ENCODE data around the gene CLGN. TPM values are rescaled to one million over a fixed set of nuclear protein-coding genes. Genes with fewer than 3 reads are reported as not detected.

CLGN gene
- total RNA-seq, 1 experiment from 2014 or later = 2.9 TPM

DNA sequence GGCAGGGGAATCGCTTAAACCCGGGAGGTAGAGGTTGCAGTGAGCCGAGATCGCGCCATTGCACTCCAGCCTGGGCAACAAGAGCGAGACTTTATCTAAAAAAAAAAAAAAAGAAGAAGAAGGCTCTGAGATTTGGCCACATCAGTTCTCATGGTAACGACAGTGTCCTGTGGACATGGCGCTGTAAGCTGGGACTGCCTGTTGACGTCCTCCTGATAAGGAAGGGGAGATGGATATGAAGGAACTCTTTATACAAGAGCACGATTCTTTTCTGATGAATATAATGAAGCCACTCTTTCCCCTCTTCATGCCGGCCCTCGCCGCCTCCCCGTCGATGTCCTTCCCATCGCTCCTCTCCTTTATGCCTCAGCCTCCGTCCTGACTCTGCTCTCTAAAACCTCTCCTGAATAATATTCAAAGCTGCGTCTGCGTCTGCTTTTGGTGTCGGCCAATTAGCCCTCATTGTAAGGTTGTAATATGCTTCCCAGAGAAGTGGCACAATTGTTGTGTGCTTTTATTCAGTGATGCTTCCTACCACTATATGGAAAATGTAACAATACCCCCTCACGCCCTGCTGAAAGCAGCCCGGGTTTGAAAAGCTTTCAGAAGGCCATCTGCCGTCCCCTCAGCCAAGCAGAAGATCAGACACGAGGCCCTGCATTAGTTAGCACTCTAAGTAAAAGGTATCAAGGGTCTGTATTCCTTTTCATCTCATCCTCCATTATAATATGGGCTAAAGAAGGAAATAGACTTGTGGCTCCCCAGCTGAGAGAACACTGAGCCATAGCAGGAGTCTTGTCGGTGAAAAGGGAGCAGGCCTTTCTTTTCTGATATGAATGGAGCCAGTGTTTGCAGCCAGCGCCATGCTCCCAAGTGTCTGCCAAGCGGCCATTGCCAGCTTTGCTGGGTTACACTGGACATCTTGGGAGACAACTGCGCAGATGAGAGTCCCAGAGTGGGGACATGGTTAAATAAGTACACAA is 76.1 kb downstream of the CLGN start:
- no peaks in the 10 kb centered on the region for H3K9me3 ChIP-seq (ENCODE audit: control insufficient read depth, low read depth, low read length)
- H2AFZ ChIP-seq (ENCODE audit: low read length) = no peak overlapping the region
- H4K5ac ChIP-seq (ENCODE audit: insufficient read length, low read depth, low read length) = no peak overlapping the region
- H3K18ac ChIP-seq (ENCODE audit: insufficient read length, low read depth, low read length) = no peak overlapping the region
- H2BK12ac ChIP-seq (ENCODE audit: insufficient read length, low read depth, low read length) = no peak overlapping the region
- Mint-ChIP-seq H3K9me3 (no peaks in the 10 kb centered on the region), H3K4me1 (peaks cover 25 to 31% of the 10 kb centered on the region in 2 experiments), H3K4me3 (no peak overlapping the region), H3K36me3 (ENCODE audit: insufficient read depth in 1 of 3, low read depth in 3 of 3) (no peaks in the 10 kb centered on the region), H3K27ac (0 out of 7 replicates have a peak overlapping the region, but pooled peaks of 1 of the 3 experiments have one; percentile 8), H3K27me3 (ENCODE audit: low read depth) (peaks cover 10% of the 10 kb centered on the region)
- H3K4ac ChIP-seq (ENCODE audit: low read depth, low read length) = no peak overlapping the region
- H4K20me1 ChIP-seq (ENCODE audit: control insufficient read depth, insufficient read depth, insufficient read length) = no peaks in the 10 kb centered on the region
- H3K79me1 ChIP-seq (ENCODE audit: insufficient read depth, low read depth, low read length, poor library complexity, severe bottlenecking) = no peaks in the 10 kb centered on the region
- H3K4me1 ChIP-seq (ENCODE audit: insufficient read depth, low read length) = peaks cover 10% of the 10 kb centered on the region; the same call in 1 of the 2 replicates
- H3T11ph ChIP-seq (ENCODE audit: low read length) = no peak overlapping the region
- no peaks in the 10 kb centered on the region for H3K79me2 ChIP-seq (ENCODE audit: insufficient read depth, low read length)
- no peak overlapping the region for H3K27ac ChIP-seq (ENCODE audit: insufficient read length, low read depth, low read length)
- no peaks in the 10 kb centered on the region; the same call in 1 of the 2 replicates for H3K27me3 ChIP-seq (ENCODE audit: insufficient read depth, low read length)
- DNase-seq = no peak
- no peak overlapping the region for H2BK120ac ChIP-seq (ENCODE audit: low read depth, low read length, poor library complexity, severe bottlenecking)
- no peak overlapping the region for H2BK20ac ChIP-seq (ENCODE audit: low read depth, low read length, poor library complexity, severe bottlenecking)
- no peak overlapping the region for H3K14ac ChIP-seq (ENCODE audit: insufficient read depth, low read length)
- H2BK5ac ChIP-seq (ENCODE audit: insufficient read length, low read length) = no peak overlapping the region
- H2AK5ac ChIP-seq (ENCODE audit: insufficient read length, low read length) = no peak overlapping the region
- no peak overlapping the region for H3K9ac ChIP-seq (ENCODE audit: extremely low read depth, insufficient read length, low read length)
- no peaks in the 10 kb centered on the region for H3K23me2 ChIP-seq (ENCODE audit: insufficient read length, low read depth, low read length, poor library complexity, severe bottlenecking)
- H2BK15ac ChIP-seq (ENCODE audit: low read depth, low read length) = no peak overlapping the region
- H3K56ac ChIP-seq (ENCODE audit: insufficient read length, low read depth, low read length) = no peak overlapping the region
- no peak overlapping the region for H3K4me2 ChIP-seq (ENCODE audit: insufficient read depth, insufficient read length, low read length)
- no peak overlapping the region for H3K23ac ChIP-seq (ENCODE audit: insufficient read length, low read depth, low read length)
- no CpG with 5 or more reads among the region's 28 CpGs for WGBS (ENCODE audit: extremely low coverage, insufficient read length, low lambda C conversion rate)
- no peak overlapping the region for H4K91ac ChIP-seq (ENCODE audit: insufficient read length, low read depth, low read length)
- no peak overlapping the region for H4K8ac ChIP-seq (replicated peaks; ENCODE audit: insufficient read length, low read depth, low read length)
- TF ChIP-seq, protein P1, sequence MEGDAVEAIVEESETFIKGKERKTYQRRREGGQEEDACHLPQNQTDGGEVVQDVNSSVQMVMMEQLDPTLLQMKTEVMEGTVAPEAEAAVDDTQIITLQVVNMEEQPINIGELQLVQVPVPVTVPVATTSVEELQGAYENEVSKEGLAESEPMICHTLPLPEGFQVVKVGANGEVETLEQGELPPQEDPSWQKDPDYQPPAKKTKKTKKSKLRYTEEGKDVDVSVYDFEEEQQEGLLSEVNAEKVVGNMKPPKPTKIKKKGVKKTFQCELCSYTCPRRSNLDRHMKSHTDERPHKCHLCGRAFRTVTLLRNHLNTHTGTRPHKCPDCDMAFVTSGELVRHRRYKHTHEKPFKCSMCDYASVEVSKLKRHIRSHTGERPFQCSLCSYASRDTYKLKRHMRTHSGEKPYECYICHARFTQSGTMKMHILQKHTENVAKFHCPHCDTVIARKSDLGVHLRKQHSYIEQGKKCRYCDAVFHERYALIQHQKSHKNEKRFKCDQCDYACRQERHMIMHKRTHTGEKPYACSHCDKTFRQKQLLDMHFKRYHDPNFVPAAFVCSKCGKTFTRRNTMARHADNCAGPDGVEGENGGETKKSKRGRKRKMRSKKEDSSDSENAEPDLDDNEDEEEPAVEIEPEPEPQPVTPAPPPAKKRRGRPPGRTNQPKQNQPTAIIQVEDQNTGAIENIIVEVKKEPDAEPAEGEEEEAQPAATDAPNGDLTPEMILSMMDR (conservative IDR thresholded peaks at IDR 0.05) = no peak

Data from H9 (cell line).